ENCODE measurements around the gene MYBPC1.

- TF ChIP-seq POLR2A (IDR thresholded peaks at IDR 0.05), result no peak
- no peak for TF ChIP-seq CTCF (IDR thresholded peaks at IDR 0.05)
- no peak for TF ChIP-seq POLR2AphosphoS5 (IDR thresholded peaks at IDR 0.05)
Measured at GRCh38 chr12:101564912-101565311, 29.9 kb upstream of the MYBPC1 start.

Measured in upper lobe of left lung (tissue), 4 donors.